ENCODE data around the gene COL23A1.

DNA sequence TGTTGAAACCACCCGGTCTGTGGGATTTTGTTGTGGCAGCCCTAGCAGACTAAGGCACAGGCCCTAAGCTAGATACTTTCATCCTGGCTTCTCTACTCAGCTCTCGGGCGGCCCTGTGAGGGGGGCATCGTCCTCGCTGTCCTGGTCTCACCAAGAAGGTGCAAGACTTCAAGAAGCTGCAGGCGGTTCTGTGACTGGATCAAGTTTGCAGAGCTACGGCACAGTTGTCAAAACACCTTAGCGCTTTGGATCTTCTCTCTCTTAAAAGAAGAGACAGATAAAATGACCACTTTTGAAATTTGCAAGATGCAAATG lies 238.2 kb downstream of the COL23A1 start:
- TF ChIP-seq MYNN (tag by site-specific recombination; IDR thresholded peaks at IDR 0.05; ENCODE audit: borderline replicate concordance) (no peak), ZNF426 (tag by site-specific recombination; IDR thresholded peaks at IDR 0.05) (no peak), ZBTB17 (tag by site-specific recombination; IDR thresholded peaks at IDR 0.05) (no peak), TRIM28 (IDR thresholded peaks at IDR 0.05; ENCODE audit: borderline replicate concordance, low read length) (no peak), GFI1B (tag by site-specific recombination; IDR thresholded peaks at IDR 0.05) (no peak), ZNF341 (tag by site-specific recombination; IDR thresholded peaks at IDR 0.05; ENCODE audit: low read depth) (no peak), ZNF610 (tag by site-specific recombination; IDR thresholded peaks at IDR 0.05; ENCODE audit: borderline replicate concordance) (no peak), ZNF660 (tag by site-specific recombination; IDR thresholded peaks at IDR 0.05) (no peak), ZNF837 (tag by site-specific recombination; IDR thresholded peaks at IDR 0.05) (no peak), EGR2 (tag by site-specific recombination; IDR thresholded peaks at IDR 0.05; ENCODE audit: low read depth) (no peak), ZNF501 (tag by site-specific recombination; IDR thresholded peaks at IDR 0.05) (no peak), MZF1 (tag by site-specific recombination; IDR thresholded peaks at IDR 0.05; ENCODE audit: borderline replicate concordance) (no peak), ZNF19 (tag by site-specific recombination; IDR thresholded peaks at IDR 0.05; ENCODE audit: low read depth) (no peak)
- TF ChIP-seq, protein P1, sequence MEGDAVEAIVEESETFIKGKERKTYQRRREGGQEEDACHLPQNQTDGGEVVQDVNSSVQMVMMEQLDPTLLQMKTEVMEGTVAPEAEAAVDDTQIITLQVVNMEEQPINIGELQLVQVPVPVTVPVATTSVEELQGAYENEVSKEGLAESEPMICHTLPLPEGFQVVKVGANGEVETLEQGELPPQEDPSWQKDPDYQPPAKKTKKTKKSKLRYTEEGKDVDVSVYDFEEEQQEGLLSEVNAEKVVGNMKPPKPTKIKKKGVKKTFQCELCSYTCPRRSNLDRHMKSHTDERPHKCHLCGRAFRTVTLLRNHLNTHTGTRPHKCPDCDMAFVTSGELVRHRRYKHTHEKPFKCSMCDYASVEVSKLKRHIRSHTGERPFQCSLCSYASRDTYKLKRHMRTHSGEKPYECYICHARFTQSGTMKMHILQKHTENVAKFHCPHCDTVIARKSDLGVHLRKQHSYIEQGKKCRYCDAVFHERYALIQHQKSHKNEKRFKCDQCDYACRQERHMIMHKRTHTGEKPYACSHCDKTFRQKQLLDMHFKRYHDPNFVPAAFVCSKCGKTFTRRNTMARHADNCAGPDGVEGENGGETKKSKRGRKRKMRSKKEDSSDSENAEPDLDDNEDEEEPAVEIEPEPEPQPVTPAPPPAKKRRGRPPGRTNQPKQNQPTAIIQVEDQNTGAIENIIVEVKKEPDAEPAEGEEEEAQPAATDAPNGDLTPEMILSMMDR (tag by site-specific recombination; IDR thresholded peaks at IDR 0.05): no peak

Measured in HEK293 (cell line).